Breast epithelium (tissue), 3 donors: ENCODE data around the gene KLC1.

ENCODE experiments used
- POLR2A ChIP-seq: fragments of 450-650 bp; IDR thresholded peaks from one replicate; pipeline ENCODE4 v1.6.1; 2016; ENCODE audit warnings: antibody characterized with exemption, mild to moderate bottlenecking, moderate library complexity
- TF ChIP-seq, protein P1 (sequence below), 3 donors: fragments of 450-650 bp; IDR thresholded peaks; one replicate each; pipeline ENCODE4 v1.5.1; 2016 to 2017; ENCODE audit warnings: antibody characterized with exemption in 3 of 3, mild to moderate bottlenecking in 3 of 3, moderate library complexity in 3 of 3

DNA sequence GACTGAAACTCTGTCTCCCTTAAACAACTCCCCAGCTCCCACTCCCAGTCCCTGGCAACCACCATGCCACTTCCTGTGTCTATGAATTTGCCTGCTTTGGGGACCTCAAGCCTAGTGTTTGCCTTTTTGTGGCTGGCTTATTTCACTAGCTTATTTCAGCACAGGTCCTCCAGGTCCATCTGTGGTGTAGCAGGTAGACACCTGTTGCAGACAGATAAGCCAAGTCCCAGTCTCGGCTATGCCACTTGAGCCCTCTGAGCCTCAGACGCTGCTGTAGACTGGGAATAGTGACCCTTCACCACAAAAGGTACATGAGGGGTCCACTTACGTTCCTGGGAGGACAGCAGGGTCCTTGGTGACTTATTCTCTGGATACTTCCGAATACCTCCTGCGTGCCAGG is 24.4 kb upstream of the KLC1 start:
- TF ChIP-seq, protein P1, sequence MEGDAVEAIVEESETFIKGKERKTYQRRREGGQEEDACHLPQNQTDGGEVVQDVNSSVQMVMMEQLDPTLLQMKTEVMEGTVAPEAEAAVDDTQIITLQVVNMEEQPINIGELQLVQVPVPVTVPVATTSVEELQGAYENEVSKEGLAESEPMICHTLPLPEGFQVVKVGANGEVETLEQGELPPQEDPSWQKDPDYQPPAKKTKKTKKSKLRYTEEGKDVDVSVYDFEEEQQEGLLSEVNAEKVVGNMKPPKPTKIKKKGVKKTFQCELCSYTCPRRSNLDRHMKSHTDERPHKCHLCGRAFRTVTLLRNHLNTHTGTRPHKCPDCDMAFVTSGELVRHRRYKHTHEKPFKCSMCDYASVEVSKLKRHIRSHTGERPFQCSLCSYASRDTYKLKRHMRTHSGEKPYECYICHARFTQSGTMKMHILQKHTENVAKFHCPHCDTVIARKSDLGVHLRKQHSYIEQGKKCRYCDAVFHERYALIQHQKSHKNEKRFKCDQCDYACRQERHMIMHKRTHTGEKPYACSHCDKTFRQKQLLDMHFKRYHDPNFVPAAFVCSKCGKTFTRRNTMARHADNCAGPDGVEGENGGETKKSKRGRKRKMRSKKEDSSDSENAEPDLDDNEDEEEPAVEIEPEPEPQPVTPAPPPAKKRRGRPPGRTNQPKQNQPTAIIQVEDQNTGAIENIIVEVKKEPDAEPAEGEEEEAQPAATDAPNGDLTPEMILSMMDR (IDR thresholded peaks at IDR 0.05): no peak
- TF ChIP-seq POLR2A: no peak
